ENCODE measurements around the gene CYP3A4. TPM values are rescaled to one million over a fixed set of nuclear protein-coding genes. Genes with fewer than 3 reads are reported as not detected.

CYP3A4 gene
- not detected for total RNA-seq

DNA sequence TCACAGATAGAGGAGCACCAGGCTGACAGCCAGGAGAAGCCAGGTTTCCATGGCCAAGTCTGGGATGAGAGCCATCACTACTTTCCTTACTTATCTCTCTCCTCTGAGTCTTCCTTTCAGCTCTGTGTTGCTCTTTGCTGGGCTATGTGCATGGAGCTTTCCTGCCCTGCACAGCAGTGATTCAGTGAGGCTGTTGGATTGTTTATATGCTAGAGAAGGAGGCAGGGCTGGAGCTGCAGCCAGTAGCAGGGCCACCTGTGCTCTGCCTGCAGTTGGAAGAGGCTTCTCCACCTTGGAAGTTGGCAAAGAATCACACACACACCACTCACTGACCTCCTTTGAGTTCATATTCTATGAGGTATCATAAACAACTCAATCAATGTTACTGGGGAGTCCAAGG lies at the start of gene CYP3A4:
Gene CYP3A4, minus strand, starts transcription at position 178 of the 400 bp plus-strand sequence. Its CDS starts 103 bp downstream, at position 75.

DNA sequence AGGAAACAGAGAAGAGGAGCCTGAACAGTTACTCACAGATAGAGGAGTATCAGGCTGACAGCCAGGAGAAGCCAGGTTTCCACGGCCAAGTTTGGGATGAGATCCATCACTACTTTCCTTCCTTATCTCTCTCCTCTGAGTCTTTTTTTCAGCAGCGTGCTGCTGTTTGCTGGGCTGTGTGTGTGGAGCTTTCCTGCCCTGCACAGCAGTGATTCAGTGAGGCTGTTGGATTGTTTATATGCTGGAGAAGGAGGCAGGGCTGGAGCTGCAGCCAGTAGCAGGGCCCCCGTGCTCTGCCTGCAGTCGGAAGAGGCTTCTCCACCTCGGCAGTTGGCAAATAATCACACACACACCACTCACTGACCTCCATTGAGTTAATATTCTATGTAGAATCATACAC lies 49.0 kb downstream of the CYP3A4 start, which contains the start of gene CYP3A7:
Gene CYP3A7, minus strand, starts transcription at position 210 of the 400 bp plus-strand sequence. Its CDS starts 103 bp downstream, at position 107.

Small RNA genes lying within 50 kb of the gene (small RNA-seq; reads per million reads assigned to genes)
- not detected for gene CYP3A137P

Other genes starting within 250 kb of the CYP3A4 start
- 17.5 TPM for gene FAM200A, start 232.1 kb downstream of the CYP3A4 start, total RNA-seq
- 88.3 TPM for gene ZNF655, start 225.5 kb downstream of the CYP3A4 start, total RNA-seq
- 0.23 TPM for gene TMEM225B, start 185.9 kb downstream of the CYP3A4 start, total RNA-seq
- 14.8 TPM for gene ZSCAN25, start 167.2 kb downstream of the CYP3A4 start, total RNA-seq
- not detected for gene CYP3A5, start 104.2 kb downstream of the CYP3A4 start, total RNA-seq
- not detected for gene CYP3A7, start 49.0 kb downstream of the CYP3A4 start, total RNA-seq
- not detected for gene CYP3A43, start 43.8 kb upstream of the CYP3A4 start, total RNA-seq
- gene OR2AE1, start 92.8 kb upstream of the CYP3A4 start, total RNA-seq, result not detected
- 12.5 TPM for gene TRIM4, start 135.3 kb upstream of the CYP3A4 start, total RNA-seq
- gene GJC3, start 145.4 kb upstream of the CYP3A4 start, total RNA-seq, result not detected
- gene AZGP1, start 191.8 kb upstream of the CYP3A4 start, total RNA-seq, result not detected
- gene ZKSCAN1, start 231.4 kb upstream of the CYP3A4 start, total RNA-seq, result 78.9 TPM

Data from diencephalon (tissue), 1 donor.